ENCODE results near the gene KIF1C. TPM values are rescaled to one million over a fixed set of nuclear protein-coding genes. Genes with fewer than 3 reads are reported as not detected.

The KIF1C gene
- polyA plus RNA-seq, 3 donors: 3.6 to 12.0 (median 3.9) TPM

DNA sequence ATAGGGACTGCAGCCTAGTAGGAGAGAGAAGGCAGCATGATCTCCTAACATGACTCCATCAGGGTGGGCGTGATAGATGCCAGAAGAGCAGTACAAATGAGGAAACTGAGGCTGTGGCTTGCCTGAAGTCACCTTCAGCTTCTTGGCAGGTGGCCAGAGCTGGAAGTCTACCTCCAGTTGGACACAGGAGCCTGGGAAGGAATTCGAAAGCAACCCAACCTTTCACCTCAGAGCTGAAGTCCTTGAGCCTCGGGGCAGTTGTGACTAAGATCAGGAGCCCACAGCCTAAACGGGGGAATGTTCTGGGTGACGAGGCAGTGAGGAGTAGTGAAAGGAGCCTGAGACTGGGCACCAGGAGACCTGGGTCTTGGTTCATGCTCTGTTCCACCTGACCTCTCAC is 46.9 kb downstream of the KIF1C start:
- Histone ChIP-seq H3K79me2 (ENCODE audit: insufficient read depth, low read length) (no peaks in the 10 kb centered on the region), H3K4me3 (replicated peaks in 1 of 3; ENCODE audit: low read depth in 2 of 3, low read length in 3 of 3) (no peak overlapping the region), H3K4me1 (ENCODE audit: control insufficient read depth in 1 of 2, insufficient read depth in 2 of 2, low read length in 2 of 2) (no peaks in the 10 kb centered on the region), H4K20me1 (ENCODE audit: insufficient read depth, low read length) (no peaks in the 10 kb centered on the region), H3K27ac (ENCODE audit: low read depth in 1 of 2, low read length in 2 of 2) (no peak overlapping the region), H3K27me3 (ENCODE audit: control insufficient read depth in 2 of 2, insufficient read depth in 2 of 2, low read length in 2 of 2) (no peaks in the 10 kb centered on the region), H3K9me3 (replicated peaks in 1 of 2; ENCODE audit: control insufficient read depth in 1 of 2, insufficient read depth in 1 of 2, low read length in 2 of 2) (no peaks in the 10 kb centered on the region), H3K9ac (ENCODE audit: insufficient read depth, low read length, poor library complexity, severe bottlenecking) (no peak overlapping the region), H3K36me3 (replicated peaks in 1 of 2; ENCODE audit: control insufficient read depth in 1 of 2, insufficient read depth in 2 of 2, low read length in 2 of 2) (no peaks in the 10 kb centered on the region), H2AFZ (ENCODE audit: insufficient read depth, low read depth, low read length, poor library complexity, severe bottlenecking) (no peak overlapping the region), H3K4me2 (replicated peaks; ENCODE audit: extremely low read depth, low read length, poor library complexity, severe bottlenecking) (no peak overlapping the region)
- DNase-seq: no peak
- Mint-ChIP-seq H3K4me3 (no peak overlapping the region), H3K36me3 (no peaks in the 10 kb centered on the region), H3K27ac (no peak overlapping the region), H3K9me3 (peaks cover 0 to 14% (median 9%) of the 10 kb centered on the region in 7 donors), H3K4me1 (peaks cover 4% of the 10 kb centered on the region), H3K27me3 (ENCODE audit: low read depth in 3 of 3) (peaks cover 3 to 12% (median 6%) of the 10 kb centered on the region in 3 donors)
- 100% methylated on average over 1 of the region's 5 CpGs for WGBS (ENCODE audit: insufficient coverage)
- intact Hi-C loops (cut with micrococcal nuclease): no loop called here
- TF ChIP-seq, protein P1, sequence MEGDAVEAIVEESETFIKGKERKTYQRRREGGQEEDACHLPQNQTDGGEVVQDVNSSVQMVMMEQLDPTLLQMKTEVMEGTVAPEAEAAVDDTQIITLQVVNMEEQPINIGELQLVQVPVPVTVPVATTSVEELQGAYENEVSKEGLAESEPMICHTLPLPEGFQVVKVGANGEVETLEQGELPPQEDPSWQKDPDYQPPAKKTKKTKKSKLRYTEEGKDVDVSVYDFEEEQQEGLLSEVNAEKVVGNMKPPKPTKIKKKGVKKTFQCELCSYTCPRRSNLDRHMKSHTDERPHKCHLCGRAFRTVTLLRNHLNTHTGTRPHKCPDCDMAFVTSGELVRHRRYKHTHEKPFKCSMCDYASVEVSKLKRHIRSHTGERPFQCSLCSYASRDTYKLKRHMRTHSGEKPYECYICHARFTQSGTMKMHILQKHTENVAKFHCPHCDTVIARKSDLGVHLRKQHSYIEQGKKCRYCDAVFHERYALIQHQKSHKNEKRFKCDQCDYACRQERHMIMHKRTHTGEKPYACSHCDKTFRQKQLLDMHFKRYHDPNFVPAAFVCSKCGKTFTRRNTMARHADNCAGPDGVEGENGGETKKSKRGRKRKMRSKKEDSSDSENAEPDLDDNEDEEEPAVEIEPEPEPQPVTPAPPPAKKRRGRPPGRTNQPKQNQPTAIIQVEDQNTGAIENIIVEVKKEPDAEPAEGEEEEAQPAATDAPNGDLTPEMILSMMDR (IDR thresholded peaks at IDR 0.05): no peak

DNA sequence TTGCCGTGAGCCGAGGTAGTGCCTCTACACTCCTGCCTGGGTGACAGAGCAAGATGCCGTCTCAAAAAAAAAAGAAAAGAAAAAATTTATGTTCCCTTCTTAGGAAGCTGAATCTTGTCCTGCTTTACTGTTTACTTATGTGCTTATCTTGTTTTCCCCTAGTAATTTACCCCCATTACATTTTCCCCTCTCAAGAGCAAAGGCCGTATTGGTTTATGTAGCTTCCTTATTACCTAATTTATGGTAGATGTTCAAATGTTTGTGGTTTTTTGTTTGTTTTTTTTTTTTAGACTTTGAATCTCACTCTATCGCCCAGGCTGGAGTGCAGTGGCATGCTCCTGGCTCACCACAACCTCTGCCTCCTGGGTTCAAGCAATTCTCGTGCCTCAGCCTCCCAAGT is 47.7 kb downstream of the KIF1C start:
- Histone ChIP-seq H3K9ac (ENCODE audit: insufficient read depth, low read length, poor library complexity, severe bottlenecking) (no peak overlapping the region), H3K4me2 (replicated peaks; ENCODE audit: extremely low read depth, low read length, poor library complexity, severe bottlenecking) (no peak overlapping the region), H2AFZ (ENCODE audit: insufficient read depth, low read depth, low read length, poor library complexity, severe bottlenecking) (no peak overlapping the region), H3K4me1 (ENCODE audit: control insufficient read depth in 1 of 2, insufficient read depth in 2 of 2, low read length in 2 of 2) (no peaks in the 10 kb centered on the region), H3K36me3 (replicated peaks in 1 of 2; ENCODE audit: control insufficient read depth in 1 of 2, insufficient read depth in 2 of 2, low read length in 2 of 2) (no peaks in the 10 kb centered on the region), H3K4me3 (replicated peaks in 1 of 3; ENCODE audit: low read depth in 2 of 3, low read length in 3 of 3) (no peak overlapping the region), H3K27me3 (ENCODE audit: control insufficient read depth in 2 of 2, insufficient read depth in 2 of 2, low read length in 2 of 2) (no peaks in the 10 kb centered on the region), H3K79me2 (ENCODE audit: insufficient read depth, low read length) (no peaks in the 10 kb centered on the region), H3K9me3 (replicated peaks in 1 of 2; ENCODE audit: control insufficient read depth in 1 of 2, insufficient read depth in 1 of 2, low read length in 2 of 2) (no peaks in the 10 kb centered on the region), H3K27ac (ENCODE audit: low read depth in 1 of 2, low read length in 2 of 2) (no peak overlapping the region), H4K20me1 (ENCODE audit: insufficient read depth, low read length) (no peaks in the 10 kb centered on the region)
- 54% methylated on average over 4 of the region's 6 CpGs for WGBS (ENCODE audit: insufficient coverage)
- intact Hi-C loops (cut with micrococcal nuclease): no loop called here
- Mint-ChIP-seq H3K9me3 (peaks cover 0 to 12% (median 5%) of the 10 kb centered on the region in 7 donors), H3K27me3 (ENCODE audit: low read depth in 3 of 3) (peaks cover 3 to 12% (median 10%) of the 10 kb centered on the region in 3 donors), H3K27ac (no peak overlapping the region), H3K36me3 (no peaks in the 10 kb centered on the region), H3K4me3 (no peak overlapping the region), H3K4me1 (peaks cover 4% of the 10 kb centered on the region)
- TF ChIP-seq, protein P1 (IDR thresholded peaks at IDR 0.05): no peak
- no peak for DNase-seq
